ENCODE data around the gene MGP.

Gene MGP

GRCh38 chr12:14854586-14855183 lies 31.0 kb downstream of the MGP start:
- DNase-seq = no peak

- DNase-seq = no peak
Measured at GRCh38 chr12:14853961-14854360, 31.7 kb downstream of the MGP start.

DNA sequence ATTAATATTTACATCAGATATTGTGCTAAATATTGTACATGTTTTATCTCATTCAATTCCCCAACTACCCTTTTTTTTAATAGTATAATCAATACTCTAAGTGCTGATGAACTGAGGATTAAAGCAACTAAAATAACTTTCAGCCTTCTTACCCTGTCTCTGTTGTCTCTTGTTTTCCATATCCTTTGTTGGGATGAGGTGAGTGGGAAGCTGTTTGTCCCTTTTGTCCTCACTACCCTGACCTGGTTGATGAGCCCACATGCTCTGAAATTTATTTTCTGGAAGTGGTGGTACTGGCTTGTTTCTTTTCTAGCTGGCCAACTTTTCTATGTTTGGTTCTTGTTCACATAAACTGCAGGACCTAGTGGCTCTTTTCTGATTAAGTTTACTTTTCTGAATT lies 32.8 kb downstream of the MGP start:
- no peak for DNase-seq

- no peak for DNase-seq
Measured at GRCh38 chr12:14850929-14851663, 34.6 kb downstream of the MGP start.

GRCh38 chr12:14849661-14850060 lies 36.0 kb downstream of the MGP start:
- DNase-seq = no peak

GRCh38 chr12:14846876-14847580 lies 38.6 kb downstream of the MGP start:
- no peak for DNase-seq

- DNase-seq = no peak
Measured at GRCh38 chr12:14846042-14846587, 39.5 kb downstream of the MGP start.

DNA sequence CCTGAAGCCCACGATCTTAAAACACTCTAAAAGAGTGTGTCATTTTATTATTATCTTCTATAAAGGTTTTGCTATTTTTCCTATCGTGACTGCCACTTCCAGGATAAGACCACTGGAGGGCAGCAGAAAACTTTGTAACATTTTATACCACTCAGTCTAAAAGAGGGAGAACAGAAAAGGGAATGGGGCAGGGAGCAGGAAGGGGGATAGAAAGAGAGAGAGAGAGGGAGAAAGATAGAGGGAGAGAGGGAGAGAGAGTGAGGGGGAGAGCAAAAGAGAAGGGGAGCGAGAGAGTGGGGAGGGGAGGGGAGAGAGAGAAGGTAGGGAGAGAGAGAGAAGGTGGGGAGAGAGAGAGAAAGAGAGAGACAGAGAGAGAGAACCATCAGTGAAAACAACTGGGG lies 40.3 kb downstream of the MGP start:
- peak; percentile 13 for DNase-seq

- no peak for DNase-seq
Measured at GRCh38 chr12:14844401-14844800, 41.3 kb downstream of the MGP start.

- DNase-seq = no peak
Measured at GRCh38 chr12:14843425-14843887, 42.2 kb downstream of the MGP start, which contains the start of gene ART4. TSS of gene ART4 (minus strand) at chr12:14843526. CDS start at chr12:14843113, 413 bp downstream.

DNA sequence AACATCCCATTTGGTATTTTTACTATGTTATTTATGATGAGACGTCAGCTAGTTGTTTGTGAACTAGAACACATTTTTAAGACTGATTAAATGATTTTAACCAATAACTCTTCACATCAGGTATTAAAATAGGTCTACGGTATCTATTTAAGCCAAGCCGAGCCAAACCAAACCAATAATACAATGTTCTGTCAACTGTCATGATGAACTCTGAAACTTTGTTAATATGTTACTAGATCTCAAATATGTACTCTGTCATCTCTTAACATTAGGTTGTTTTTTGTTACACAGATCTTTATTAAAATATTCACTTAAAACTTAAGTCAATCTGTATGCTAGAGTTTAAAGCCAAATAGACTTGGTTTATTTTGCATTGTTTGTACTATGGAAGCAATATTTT lies 43.3 kb downstream of the MGP start:
- no peak for DNase-seq

GRCh38 chr12:14841761-14842160 lies 43.9 kb downstream of the MGP start:
- no peak for DNase-seq

GRCh38 chr12:14840616-14841015 lies 45.0 kb downstream of the MGP start:
- no peak for DNase-seq

- no peak for DNase-seq
Measured at GRCh38 chr12:14839262-14839661, 46.4 kb downstream of the MGP start.

DNA sequence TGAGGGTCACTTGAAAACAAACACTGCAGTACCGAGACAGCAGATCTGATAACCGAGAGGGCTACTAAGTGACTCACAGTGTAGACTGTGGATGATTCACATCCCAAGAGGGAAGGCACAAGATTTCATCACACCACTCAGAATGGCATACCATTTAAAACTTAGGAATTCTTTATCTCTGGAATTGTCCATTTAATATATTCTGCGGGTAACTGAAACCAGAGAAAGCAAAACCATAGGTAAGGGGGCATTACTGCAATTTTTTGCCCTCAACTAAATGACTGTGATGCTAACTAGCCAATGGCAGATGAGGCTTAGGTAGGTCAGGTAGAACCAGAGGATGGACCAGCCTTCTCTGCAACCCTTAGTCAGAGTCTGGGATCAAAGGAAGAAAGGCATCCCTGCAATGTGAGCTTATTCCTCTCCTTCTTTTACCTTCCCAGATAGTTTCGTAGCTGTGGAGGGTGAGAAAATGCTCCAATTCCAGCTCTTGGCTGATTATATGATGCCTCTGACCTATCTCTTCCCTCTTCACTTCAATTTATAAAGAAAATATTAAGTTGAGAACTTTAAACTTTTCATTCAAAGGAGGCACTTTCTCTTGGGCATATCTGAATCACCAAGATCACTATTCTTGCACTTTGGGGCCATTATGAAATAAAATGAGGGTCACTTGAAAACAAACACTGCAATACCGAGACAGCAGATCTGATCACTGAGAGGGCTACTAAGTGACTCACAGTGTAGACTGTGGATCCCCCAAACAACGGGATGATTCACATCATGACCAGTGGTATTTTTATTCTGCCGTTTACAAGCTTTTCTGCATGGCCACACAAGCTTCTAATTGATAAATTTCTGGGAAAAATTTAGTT lies 49.1 kb downstream of the MGP start:
- no peak for DNase-seq

DNA sequence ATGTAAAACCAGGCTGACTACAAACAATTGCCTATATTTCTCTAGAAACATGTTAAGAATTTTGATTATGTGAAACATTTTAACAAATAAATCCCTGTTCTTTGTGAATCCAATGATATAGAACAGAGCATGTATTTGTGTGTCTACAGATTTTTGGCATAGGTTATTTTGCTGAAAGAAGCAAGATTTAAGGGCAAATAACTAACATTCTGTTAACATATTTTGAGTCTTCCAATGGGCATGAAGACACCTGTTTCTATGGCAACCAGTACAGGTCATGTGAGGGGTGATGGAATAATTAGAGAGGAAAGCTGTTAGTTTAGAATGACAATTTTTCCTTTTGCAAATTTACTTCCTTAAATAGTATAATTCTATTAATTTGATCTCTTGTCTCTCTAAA lies 51.1 kb downstream of the MGP start:
- DNase-seq = no peak

GRCh38 chr12:14833952-14834351 lies 51.7 kb downstream of the MGP start:
- no peak for DNase-seq

DNA sequence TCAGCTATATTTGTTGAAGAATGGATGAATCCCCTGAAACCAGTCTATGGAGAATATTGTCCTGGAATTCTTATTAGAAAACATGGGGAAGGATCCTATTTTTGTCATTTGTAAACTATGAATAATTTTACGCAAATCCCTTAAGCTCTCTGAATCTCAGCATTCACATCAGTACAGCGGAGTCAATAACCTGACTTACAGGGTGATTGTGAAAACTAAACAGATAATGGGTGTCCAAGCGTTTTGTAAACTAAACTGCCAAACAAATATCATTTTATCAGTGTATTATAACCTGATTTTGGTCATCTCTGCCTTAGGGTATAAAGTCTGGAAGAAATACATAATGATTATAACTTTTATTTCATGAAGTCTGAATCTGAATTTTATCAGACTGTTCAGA lies 52.3 kb downstream of the MGP start:
- DNase-seq = no peak

Measured in GDM1 (cell line).